ENCODE measurements around the gene GATA6.

The GATA6 gene

DNA sequence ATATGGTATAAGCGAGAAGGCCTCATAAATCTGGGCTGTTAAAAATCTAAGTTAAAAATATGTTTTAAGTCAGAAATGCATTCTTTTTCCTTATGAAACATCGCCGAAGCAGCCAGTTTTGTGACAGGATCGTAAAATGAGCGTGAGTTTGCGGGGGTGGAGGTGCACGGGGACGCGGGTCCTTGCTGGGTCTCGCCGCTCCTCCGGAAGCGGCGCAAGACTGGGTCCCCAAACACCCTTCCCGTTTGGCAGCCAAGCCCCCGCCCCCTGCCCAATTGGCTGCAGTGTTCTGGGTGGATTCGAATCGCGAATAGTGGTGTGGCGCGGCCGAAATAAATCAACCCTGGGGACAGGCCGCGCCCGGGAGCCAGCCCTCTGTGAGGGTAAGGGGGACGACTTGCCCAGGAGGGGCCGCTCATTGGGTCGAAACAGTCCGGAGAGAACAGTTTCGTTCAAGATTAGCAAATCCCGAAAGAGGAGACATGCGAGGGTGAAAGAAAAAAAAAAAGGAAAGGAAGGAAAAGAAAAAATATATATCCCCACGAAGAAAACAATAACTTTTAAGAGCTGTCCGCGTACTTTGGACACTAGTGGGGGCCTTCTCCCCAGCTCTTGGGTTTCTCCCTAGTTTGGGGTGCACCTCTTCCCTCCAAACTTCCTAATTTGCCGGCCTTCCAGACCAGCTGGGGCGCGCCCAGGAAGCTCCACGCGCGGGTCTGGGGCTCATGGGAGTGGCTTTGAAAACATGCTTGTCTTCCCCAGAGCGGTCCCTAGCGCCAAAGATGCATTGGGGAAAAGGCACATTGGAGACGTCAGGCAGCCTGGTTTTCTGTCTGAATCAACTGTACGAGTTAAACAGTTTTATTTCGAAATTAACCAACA, 3.1 kb upstream of the GATA6 start:
- no peak for DNase-seq (ENCODE audit: low spot score)

DNA sequence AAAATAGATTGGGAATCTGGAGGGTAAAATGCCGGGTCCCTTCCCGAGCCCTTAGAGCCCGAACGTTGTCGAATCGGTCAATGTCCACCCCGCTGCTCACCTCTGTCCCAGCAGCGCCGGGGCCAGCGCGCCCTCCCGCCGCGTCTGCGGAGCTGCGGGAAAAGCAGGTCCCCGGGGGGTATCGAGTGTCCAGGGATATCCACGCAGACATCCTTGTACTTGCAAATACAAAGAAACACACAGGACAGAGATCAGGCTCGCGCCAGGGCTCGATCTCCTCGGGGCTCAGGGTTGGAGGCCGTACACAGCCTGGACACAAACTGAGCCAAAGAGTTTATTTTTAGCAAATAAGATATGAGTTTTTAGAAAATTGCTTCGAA, 2.3 kb upstream of the GATA6 start:
- DNase-seq (ENCODE audit: low spot score), result no peak

DNA sequence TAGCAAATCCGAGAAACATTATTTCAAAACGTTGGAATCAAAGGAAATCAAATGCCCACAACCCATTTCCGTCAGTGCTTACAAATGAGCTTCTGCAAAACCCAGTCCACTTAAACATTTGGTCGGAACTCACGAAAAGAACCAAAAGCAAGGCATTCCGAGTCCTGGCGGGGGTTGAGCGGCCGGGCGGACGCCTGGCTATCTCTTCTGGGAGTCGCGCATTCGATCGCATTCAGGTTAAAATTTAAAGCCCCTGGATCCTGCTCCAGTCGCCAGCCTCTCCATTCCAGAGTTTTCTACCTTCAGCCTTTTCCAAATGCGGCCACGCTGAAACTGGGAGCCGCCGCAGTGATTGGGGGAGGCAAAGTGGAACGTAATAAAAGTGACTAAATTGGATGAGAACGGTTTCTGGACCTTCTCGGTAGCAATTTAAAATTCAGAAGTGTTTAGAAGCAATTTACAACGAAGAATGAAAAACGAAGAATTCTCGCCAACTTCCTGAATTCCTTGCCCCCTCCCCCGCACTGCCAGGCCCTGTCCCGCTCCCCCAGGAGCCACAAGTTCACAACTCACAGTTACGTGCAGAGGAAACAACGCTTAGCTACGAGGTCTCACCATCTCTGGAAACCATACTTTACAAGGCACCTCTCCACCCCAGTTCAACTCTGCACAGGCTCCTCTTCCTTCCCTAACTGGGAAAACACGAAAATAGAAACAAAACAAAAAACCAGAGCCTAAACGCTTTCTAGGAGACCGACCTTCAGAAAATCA, 1.7 kb upstream of the GATA6 start:
- no peak for DNase-seq (ENCODE audit: low spot score)

DNA sequence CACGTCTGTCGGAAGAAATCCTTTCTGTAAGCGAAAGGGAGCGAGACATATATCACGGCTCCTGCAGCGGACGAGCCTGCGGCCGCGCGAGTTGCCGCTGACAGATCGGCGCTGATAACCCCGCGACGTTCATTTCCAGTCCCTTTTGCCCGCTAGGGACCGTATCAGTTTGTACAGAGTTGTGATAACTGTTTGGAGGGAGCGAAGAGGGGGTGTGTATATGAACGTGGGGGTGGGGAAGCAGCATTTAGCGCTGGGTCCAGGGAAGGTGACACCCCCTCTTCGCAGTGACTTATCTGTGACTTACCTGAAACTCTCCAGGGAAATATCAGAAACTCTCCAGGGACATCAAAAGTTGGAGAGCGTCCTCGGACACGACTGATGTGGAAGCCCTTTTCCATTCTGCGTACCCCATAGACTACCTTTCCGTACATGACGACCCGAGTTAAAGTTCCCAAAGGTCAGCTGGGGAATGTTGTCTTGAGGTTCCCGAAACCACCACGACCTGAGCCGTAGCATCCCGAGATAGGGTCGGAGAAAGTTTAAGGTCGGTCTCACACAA, 948 bp upstream of the GATA6 start:
- DNase-seq (ENCODE audit: low spot score), result no peak

DNA sequence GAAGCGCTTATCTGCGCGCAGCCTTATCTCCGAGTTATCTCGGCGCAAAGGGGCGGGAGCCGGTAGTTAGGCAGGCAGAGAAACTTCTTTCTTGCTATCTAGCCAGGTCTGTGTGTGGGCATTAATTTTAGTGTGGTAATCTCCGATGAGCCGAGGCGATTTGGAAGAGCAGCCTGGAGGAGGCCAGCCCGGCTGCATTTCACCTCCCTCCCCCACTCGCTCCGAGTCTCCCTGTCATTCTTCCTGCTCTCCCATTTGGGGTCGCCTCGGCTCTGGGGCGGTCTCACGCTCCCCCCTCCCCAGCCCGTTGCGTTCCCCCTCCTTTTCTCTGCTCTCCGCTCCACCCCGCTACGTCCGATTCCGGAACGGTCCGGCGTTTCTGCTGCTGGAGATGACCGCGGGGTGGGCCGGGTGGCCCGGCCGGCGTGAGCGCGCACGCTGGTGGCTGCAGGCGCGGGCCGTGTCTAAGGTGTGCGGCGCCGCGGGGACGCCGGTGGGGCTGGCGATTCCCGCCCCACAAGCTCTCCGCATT, 566 bp downstream of the GATA6 start:
- no peak for DNase-seq (ENCODE audit: low spot score)

DNA sequence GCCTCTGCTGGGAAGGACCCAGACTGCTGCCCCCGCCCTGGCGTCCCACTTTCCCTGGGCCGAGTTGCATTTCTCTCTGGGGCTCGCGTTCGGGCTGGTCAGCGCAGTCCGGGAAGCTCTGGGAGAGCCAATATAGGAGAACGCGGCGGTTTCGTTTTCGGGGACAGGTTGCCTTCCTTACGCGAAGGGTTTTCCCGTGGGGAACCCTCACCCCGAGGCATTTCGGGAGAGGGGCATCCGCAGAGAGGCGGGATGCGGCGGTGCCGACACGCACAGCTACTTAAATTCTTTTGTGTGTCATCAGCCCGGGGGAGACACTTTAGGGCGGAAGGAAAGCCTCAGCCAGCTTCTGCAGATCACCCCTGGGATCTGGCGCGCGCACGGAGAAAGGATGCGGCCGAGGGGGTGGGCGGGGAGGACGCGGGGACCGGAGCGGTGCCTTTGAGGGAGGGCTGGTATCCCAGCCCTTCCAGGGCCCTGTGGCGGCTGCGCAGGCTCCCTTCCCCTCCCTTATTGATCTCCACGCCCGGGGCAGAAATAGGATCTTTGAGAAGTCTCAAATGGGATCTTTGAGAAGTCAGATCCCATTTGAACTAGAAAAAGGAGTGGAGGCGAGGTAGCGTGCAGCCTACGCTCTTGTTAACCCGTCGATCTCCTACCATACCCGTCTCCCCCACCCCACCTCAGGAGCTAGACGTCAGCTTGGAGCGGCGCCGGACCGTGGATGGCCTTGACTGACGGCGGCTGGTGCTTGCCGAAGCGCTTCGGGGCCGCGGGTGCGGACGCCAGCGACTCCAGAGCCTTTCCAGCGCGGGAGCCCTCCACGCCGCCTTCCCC, 1.2 kb downstream of the GATA6 start:
- no peak for DNase-seq (ENCODE audit: low spot score)

DNA sequence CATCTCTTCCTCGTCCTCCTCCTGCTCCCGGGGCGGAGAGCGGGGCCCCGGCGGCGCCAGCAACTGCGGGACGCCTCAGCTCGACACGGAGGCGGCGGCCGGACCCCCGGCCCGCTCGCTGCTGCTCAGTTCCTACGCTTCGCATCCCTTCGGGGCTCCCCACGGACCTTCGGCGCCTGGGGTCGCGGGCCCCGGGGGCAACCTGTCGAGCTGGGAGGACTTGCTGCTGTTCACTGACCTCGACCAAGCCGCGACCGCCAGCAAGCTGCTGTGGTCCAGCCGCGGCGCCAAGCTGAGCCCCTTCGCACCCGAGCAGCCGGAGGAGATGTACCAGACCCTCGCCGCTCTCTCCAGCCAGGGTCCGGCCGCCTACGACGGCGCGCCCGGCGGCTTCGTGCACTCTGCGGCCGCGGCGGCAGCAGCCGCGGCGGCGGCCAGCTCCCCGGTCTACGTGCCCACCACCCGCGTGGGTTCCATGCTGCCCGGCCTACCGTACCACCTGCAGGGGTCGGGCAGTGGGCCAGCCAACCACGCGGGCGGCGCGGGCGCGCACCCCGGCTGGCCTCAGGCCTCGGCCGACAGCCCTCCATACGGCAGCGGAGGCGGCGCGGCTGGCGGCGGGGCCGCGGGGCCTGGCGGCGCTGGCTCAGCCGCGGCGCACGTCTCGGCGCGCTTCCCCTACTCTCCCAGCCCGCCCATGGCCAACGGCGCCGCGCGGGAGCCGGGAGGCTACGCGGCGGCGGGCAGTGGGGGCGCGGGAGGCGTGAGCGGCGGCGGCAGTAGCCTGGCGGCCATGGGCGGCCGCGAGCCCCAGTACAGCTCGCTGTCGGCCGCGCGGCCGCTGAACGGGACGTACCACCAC, 2.1 kb downstream of the GATA6 start:
- DNase-seq (ENCODE audit: low spot score), result no peak

DNA sequence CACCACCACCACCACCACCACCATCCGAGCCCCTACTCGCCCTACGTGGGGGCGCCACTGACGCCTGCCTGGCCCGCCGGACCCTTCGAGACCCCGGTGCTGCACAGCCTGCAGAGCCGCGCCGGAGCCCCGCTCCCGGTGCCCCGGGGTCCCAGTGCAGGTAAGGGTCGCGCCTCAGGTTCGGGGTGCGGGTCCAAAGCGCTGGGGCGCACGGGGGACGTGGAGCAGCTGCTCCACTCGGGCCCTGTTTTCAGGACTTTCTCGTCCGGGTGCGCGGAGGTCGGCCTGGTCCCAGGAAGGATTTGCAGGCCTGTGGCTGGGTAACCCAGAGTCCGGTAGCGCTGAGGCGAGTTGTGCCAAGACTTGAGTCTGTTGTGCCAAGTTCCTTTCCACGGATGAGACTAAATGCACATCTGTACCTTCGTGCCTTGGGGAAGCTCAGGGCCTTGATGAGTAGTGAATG, 2.8 kb downstream of the GATA6 start:
- DNase-seq (ENCODE audit: low spot score), result no peak

DNA sequence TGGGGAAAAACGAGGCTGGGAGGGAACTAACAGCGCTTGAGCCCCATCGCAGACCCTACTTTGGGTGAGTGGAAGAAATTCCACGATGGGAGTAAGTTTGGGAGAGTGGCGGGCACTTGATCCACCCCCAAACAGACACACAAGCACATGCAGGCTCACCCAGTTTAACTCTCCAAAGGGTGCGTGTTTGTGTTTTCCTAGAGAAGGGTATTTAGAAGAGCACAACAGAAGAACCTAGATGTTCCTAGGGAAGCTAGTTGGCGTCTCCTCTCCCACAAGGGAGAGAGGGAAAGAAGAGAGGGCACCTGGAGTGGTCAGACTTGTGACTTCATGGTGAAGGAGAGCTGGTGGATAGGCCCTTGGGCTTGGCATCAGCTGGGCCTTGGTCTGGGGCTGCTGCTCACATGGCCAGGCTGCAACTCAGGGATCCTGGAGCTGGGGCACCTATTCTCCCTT, 3.2 kb downstream of the GATA6 start:
- no peak for DNase-seq (ENCODE audit: low spot score)

DNA sequence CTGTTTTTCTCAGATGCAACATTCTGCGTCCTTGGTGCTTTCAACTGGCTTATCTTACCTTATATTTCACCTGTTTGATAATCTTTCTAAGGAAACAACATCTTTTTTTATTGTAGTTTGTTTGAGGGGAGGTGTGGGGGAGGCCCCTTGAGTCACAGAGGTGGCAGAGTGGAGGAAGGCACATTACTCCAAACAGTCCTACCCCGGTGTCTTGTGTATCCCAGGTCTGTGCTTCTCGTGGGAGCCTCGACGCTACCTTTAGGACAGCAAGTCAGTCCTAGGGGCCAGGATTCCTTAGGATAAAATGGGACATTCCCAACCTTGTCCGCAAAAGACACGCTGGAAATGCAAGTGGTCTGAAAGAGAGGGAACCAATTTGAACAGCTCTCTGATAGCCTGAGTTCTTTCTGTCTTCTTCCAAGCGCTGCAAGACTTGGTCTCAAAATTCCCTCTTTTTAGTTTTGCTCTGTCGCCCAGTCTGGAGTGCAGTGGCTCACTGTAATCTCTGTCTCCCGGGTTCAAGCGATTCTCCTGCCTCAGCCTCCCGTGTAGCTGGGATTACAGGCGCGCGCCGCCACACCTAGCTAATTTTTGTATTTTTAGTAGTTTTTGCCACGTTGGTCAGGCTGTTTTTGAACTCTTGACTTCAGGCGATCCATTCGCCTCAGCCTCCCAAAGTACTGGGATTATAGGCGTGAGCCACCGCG, 4.0 kb downstream of the GATA6 start:
- DNase-seq (ENCODE audit: low spot score), result no peak

DNA sequence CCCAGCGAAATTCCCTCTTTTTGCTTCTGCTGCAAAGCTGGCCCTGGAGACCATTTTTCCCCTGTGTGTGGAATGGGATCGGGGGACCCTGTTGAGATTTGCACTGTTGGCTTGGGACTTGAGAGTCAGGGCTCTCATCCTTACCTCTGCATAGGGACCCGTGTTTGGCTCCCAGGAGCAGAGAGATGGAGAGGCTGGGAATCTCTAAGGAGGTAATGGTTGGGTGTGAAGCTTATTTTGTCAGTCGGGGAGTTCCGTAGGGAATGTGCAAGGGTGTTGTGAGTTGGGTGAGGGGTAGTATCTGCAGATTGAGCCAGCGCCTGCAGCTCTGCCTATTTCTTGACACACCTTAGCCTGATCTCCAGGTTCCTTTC, 4.5 kb downstream of the GATA6 start:
- DNase-seq (ENCODE audit: low spot score), result no peak

DNA sequence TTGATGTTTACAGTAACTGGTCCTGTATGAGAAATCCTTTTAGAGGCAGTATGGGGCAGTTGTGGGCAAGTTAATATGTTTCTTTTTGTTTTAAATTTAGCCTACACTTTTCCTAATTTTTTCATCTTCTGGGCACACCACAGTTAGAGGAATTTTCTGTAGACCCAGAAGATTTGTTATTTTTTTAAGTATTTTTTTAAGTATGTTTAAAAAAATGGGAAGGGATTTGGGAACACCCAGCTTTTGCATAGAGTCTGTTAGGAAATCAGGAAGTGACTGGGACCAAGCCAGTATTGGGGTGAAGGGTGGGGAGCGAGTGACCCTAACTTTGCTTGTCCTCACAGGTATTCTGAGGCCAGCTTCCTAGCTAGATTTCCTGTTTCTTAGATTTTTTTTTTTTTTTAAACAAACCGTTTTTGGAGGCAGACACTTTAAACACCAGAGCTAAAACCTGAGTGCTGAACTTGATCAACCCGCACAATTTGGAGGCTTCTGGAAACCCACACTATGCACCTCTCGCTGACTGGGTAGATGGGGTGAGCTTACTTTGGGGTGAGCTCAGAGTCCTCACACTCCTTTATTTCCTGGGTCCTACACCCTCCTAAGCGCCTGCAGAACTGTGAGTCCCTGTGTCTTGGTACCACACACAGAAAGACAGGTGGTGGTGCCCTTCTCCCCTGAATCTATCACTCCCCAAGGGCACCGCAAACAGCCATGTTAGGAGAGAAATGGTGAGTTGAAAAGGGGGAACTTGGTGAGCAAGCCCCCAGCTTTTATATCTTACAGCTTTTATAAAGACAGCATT, 5.2 kb downstream of the GATA6 start:
- no peak for DNase-seq (ENCODE audit: low spot score)

DNA sequence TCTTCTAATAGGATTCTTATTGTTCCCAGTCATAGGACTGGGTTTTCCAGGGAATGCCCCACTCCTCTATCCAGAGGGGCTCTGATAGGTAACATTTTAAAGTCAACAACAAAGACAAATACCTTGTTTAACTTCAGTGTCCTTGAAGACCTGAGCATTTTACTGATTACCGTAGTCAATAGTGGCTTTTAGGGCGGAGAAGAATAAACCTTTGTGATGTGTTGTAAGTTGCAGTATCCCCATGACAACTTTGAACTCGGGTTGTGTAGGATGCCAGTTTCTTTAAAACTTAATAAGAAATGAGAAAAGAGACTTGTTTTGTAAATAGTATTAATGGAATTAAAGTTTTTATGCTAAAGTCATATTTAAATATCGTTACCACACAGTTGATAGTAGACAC, 6.0 kb downstream of the GATA6 start:
- no peak for DNase-seq (ENCODE audit: low spot score)

DNA sequence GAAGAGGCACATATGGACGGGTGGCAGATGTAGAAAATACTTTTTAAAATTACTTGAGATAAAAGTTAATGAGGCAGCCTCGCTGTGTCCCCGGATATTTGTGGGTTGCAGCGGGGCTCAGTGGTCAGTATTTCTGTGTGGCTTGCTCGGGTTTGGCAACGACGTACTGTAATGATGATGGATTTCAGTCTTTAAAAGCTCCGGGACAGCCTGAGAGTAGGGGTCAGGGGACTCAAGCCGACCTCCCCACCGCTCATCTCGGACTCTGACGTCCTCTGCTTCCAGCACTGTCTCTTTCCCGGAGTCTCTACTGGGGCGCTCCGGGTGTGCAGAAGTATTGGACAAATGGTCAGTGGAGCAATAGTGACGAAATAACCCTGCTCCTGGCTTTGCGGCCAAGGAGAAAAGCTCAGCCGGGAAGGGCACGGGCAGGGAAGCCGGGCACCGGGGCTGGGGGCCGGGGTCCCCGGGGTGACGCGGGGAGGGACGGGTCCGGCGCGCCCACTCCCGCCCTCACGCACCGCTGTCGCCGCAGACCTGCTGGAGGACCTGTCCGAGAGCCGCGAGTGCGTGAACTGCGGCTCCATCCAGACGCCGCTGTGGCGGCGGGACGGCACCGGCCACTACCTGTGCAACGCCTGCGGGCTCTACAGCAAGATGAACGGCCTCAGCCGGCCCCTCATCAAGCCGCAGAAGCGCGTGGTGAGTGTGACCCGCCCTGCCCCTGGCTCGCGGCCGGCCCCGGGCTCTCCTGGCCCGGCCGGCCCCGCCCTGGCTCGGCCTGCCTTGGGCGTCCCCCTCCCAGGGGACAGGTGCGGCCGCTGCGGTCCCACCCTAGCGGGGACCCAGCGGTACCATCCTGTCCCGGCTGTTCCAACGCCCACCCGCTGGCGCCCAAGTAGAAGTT, 7.3 kb downstream of the GATA6 start:
- DNase-seq (ENCODE audit: low spot score), result no peak

DNA sequence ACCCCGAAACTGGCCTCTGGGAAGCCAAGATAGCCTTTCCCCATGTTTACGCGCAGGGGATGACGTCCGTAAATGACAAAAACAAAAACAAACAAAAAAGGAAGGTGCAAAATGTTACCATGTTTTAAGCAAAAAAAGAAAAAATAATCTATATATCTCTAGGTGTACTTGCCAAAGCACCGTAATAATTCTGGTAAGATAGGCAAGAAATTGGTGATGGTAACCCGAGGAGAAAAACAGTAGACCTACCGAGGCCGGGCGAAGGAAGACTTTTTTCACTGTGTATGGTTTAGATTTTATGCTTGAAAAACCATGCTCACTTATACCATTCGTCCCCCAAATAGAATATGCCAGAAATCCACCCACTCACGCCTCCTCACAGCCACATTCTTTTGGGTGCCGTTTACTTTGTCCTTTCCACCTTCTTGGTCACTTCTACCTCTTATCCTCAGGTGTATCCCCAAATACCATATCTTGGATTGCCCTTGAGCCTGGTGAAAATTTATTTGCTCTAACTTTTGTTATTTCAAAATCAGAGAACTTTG, 8.0 kb downstream of the GATA6 start:
- no peak for DNase-seq (ENCODE audit: low spot score)

DNA sequence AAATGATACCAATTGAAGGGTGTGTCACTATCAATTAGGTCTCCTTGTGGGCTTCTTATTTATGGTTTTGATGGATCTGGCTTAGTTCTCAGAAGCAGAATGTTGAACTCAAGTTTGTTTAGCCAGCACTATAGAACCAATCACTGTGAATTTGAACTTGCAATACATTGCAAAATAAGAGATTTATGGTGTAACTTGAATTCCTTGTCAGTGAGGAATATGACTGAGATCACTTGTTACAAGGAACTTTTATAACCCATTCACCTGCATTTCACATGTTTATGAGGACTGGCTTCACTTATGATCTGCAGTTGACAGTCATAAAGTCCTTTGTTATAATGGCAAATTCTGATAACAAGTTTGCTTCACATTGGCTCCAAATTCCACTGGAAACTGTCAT, 9.8 kb downstream of the GATA6 start:
- DNase-seq (ENCODE audit: low spot score), result no peak

DNA sequence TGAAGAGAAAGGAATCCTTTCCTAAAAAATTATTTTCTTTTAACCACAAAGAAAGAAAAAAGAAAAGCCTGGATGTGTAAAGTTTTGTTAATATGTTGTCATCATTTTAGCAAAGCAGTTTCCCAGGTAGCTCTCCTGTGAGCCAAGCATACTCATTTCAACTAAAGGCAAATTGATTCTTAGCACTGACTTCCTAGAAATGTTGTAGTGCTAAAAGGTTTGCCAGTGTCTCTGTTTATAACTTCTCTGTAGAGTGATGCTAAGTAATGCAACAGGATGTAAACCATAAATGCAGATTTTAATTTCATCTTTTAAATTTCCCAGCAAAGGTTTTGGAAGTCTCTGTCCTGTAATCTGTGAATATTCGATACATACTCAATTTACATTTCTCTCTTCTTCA, 10.2 kb downstream of the GATA6 start:
- no peak for DNase-seq (ENCODE audit: low spot score)

DNA sequence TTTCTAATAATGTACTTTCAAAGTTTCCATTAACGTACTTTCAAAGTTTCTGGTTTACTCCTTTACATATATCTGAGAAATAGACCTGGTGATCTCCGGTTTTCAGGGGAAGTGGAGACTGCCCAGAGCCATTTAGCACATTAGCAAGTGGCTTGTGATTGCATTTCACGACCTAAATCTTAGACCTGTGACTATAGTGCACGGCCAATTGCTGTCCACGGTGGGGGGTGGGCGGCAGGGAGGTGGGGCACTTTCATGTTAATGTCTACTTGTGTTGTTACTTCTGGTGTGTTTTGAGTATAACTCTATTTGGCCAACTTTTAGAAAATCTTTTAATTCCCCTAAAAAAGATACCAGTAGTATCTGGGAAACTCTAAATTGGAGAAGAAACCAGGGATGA, 11.3 kb downstream of the GATA6 start:
- DNase-seq (ENCODE audit: low spot score), result no peak
